ENCODE results near the gene MEG3. TPM values are rescaled to one million over a fixed set of nuclear protein-coding genes. Genes with fewer than 3 reads are reported as not detected.

Gene MEG3
- total and polyA plus RNA-seq, 2 of the 4 experiments (the other 2 are of a cell fraction), result 31.5 to 556 TPM

DNA sequence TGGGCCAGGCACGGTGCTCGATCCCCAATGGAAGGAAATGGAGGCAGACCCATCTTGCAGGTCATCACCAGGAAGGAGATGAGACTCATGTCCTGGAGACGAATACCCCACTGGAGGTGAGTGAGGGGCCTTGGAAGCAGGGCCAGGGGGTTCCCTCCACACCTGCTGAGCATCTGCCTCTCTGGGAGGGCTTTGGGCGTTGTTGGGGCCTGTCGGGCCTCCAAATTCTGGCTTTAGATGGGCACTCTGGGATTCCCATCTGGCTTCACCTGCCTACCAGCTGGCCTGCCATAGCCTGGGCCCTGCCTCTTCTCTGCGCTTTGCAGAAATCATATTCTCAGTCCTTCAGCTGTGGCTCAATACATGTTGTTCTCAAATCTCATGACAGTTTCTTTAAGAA lies 63.7 kb downstream of the MEG3 start:
- H4K8ac ChIP-seq (ENCODE audit: low read depth in 2 of 2, low read length in 2 of 2), result no peak overlapping the region
- DNase-seq, result no peak
- CTCF ChIA-PET, result no interaction called here

More for the DNA sequence above, 63.7 kb downstream of the MEG3 start:
- H4K91ac ChIP-seq (ENCODE audit: insufficient read depth, low read depth, low read length), result no peak overlapping the region
- no peak overlapping the region for H2BK5ac ChIP-seq (ENCODE audit: low read depth, low read length, poor library complexity, severe bottlenecking)
- intact Hi-C loops (cut with micrococcal nuclease), result no loop called here
- H3K4me3 ChIP-seq (ENCODE audit: insufficient read depth, low read depth, low read length), result no peak overlapping the region
- no peaks in the 10 kb centered on the region for H3K9me1 ChIP-seq (ENCODE audit: insufficient read depth, low read length)
- ATAC-seq (ENCODE audit: low read depth), result no peak
- H2BK15ac ChIP-seq (ENCODE audit: low read depth, low read length), result no peak overlapping the region
- POLR2A ChIA-PET (ENCODE audit: unreplicated experiment), result no interaction called here
- H3K4ac ChIP-seq (ENCODE audit: low read depth, low read length), result no peak overlapping the region
- H3K9me3 ChIP-seq (ENCODE audit: control insufficient read depth, insufficient read depth, low read length), result no peaks in the 10 kb centered on the region
- H2AK5ac ChIP-seq (ENCODE audit: low read depth, low read length), result no peak overlapping the region
- dilution Hi-C loops (cut with HindIII; ENCODE audit: low sequenced_read_pairs, unreplicated experiment), result no loop called here
- in situ Hi-C loops (cut with MboI; ENCODE audit: low sequenced_read_pairs), result no loop called here
- TF ChIP-seq RCOR1 (IDR thresholded peaks at IDR 0.05; ENCODE audit: insufficient replicate concordance, low read length) (no peak), MAFK (IDR thresholded peaks at IDR 0.05; ENCODE audit: low read depth, low read length) (no peak), SMC3 (IDR thresholded peaks at IDR 0.05; ENCODE audit: low read depth, low read length) (no peak), RFX5 (IDR thresholded peaks at IDR 0.05; ENCODE audit: low read depth, low read length) (no peak), CEBPB (IDR thresholded peaks at IDR 0.05; ENCODE audit: low read depth, low read length) (no peak), FOS (IDR thresholded peaks at IDR 0.05; ENCODE audit: low read depth, low read length) (no peak), BHLHE40 (IDR thresholded peaks at IDR 0.05; ENCODE audit: low read depth, low read length) (no peak), CTCF (conservative IDR thresholded peaks at IDR 0.05; ENCODE audit: low read depth, low read length) (no peak), MXI1 (IDR thresholded peaks at IDR 0.05; ENCODE audit: borderline replicate concordance, low read depth, low read length) (no peak), CHD1 (IDR thresholded peaks at IDR 0.05; ENCODE audit: low read depth, low read length) (no peak), MAZ (IDR thresholded peaks at IDR 0.05; ENCODE audit: borderline replicate concordance, low read depth, low read length) (no peak), RAD21 (IDR thresholded peaks at IDR 0.05; ENCODE audit: low read length) (no peak), NFE2L2 (IDR thresholded peaks at IDR 0.05; ENCODE audit: low read depth, low read length) (no peak), POLR2A (IDR thresholded peaks at IDR 0.05; ENCODE audit: low read depth, low read length) (no peak)
- TF ChIP-seq, protein P1, sequence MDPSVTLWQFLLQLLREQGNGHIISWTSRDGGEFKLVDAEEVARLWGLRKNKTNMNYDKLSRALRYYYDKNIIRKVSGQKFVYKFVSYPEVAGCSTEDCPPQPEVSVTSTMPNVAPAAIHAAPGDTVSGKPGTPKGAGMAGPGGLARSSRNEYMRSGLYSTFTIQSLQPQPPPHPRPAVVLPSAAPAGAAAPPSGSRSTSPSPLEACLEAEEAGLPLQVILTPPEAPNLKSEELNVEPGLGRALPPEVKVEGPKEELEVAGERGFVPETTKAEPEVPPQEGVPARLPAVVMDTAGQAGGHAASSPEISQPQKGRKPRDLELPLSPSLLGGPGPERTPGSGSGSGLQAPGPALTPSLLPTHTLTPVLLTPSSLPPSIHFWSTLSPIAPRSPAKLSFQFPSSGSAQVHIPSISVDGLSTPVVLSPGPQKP (IDR thresholded peaks at IDR 0.05; ENCODE audit: borderline replicate concordance, low read depth, low read length), result no peak
- TF ChIP-seq, protein P2, sequence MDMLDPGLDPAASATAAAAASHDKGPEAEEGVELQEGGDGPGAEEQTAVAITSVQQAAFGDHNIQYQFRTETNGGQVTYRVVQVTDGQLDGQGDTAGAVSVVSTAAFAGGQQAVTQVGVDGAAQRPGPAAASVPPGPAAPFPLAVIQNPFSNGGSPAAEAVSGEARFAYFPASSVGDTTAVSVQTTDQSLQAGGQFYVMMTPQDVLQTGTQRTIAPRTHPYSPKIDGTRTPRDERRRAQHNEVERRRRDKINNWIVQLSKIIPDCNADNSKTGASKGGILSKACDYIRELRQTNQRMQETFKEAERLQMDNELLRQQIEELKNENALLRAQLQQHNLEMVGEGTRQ (IDR thresholded peaks at IDR 0.05; ENCODE audit: low read depth, low read length), result no peak
- no TSS peak for BruUV-seq (replicated peaks)
- peaks cover 58% of the 10 kb centered on the region for H3K36me3 ChIP-seq (ENCODE audit: control insufficient read depth, insufficient read depth, low read length)
- no peak overlapping the region for H4K5ac ChIP-seq (ENCODE audit: low read depth, low read length)
- H3K4me2 ChIP-seq (ENCODE audit: low read depth, low read length), result no peak overlapping the region
- H3K14ac ChIP-seq (replicated peaks; ENCODE audit: low read depth, low read length), result no peak overlapping the region
- no peak overlapping the region for H2AK9ac ChIP-seq (replicated peaks; ENCODE audit: low read depth, low read length, poor library complexity)
- H3K18ac ChIP-seq (ENCODE audit: low read depth, low read length), result no peak overlapping the region
- WGBS, 2 experiments (ENCODE audit: extremely low coverage in 2 of 2, insufficient read length in 1 of 2), result 100% methylated on average over 1 of the region's 6 CpGs; no CpG with 5 or more reads in 1 of the 2 experiments
- no peak overlapping the region for H3K9ac ChIP-seq (ENCODE audit: low read depth, low read length)
- H3K23ac ChIP-seq (ENCODE audit: low read depth, low read length), result no peak overlapping the region
- peaks cover 4% of the 10 kb centered on the region for H3K4me1 ChIP-seq (ENCODE audit: control insufficient read depth, insufficient read depth, low read length)
- no peak overlapping the region for H3K27ac ChIP-seq (ENCODE audit: insufficient read depth, low read length)
- peaks cover 37% of the 10 kb centered on the region for H4K20me1 ChIP-seq (ENCODE audit: insufficient read depth, low read length)
- peaks cover 5 to 23% of the 10 kb centered on the region in 2 experiments; a peak in 2 of 4 replicates for H3K79me1 ChIP-seq (ENCODE audit: low read depth in 1 of 2, low read length in 2 of 2)
- no peaks in the 10 kb centered on the region for H3K27me3 ChIP-seq (ENCODE audit: control insufficient read depth, insufficient read depth, low read length)
- no peak overlapping the region for H2AFZ ChIP-seq (replicated peaks; ENCODE audit: low read length, poor library complexity)
- no peak overlapping the region for H2BK120ac ChIP-seq (ENCODE audit: low read depth, low read length)
- no peak overlapping the region for H3K56ac ChIP-seq (ENCODE audit: extremely low read depth, insufficient read depth, low read length)
- no peak overlapping the region for H2BK20ac ChIP-seq (ENCODE audit: low read depth, low read length)
